Anterior cingulate cortex (tissue), 58 donors: ENCODE results near the gene NUCB1.
A peak's percentile ranks its signal among the peaks of the same experiment; 100 is the strongest.

Experiments
- DNase-seq, 58 donors: peaks; one replicate each; lab custom pipeline; 2025; lab: John Stamatoyannopoulos, UW

NUCB1 gene

DNA sequence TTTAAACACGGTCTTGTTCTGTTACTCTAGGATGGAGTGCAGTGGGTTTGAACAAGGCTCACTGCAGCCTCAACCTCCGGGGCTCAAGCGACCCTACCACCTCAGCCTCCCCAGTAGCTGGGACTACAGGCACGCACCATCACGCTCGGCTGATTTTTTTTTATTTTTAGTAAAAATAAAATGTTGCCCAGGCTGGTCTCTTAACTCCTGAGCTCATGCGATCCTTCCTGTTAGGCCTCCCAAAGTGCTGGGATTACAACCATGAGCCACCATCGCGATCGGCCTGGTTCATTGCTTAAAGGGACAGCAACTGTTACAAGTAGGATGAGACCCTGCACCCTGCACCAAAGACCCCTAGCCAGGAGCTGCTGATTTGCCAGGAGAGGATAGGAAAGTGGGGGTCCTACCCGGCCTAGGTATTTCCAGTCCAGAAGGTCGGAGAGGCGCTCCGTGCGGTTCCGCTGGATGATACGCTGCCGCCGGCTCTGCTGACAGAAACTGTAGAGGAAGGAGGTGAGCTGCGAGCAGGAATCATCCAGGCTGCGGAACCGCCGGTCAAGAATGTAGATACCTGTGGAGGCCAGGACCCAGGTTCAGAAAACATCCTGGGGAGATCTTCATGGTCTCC, 70.1 kb downstream of the NUCB1 start:
- DNase-seq: no peak

DNA sequence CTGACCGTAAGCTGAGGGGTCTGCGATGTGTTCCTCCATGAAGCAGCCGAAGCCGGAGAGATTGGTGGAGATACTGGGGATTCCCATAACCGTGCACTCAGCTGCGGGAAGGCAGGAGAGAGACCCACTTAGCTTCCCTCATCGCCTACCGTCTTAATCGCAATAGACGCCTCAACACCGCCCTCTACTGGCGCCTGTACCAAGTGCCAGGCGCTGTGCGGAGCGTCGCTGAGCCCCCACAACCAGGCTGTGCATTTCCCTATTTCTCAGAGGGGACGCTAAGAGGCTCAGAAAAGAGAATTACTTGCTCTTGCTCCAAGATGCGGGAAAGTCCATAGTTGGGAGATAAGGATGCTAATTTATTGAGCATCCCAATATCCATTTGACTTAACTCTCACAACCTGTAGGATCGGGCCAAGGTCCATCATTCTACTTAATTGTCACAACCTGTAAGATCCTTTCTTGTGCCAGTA, 70.8 kb downstream of the NUCB1 start:
- peak in 53 of 58 donors; percentile 7 to 86 (median 51) for DNase-seq
